ENCODE measurements around the gene PSMC3. TPM values are rescaled to one million over a fixed set of nuclear protein-coding genes. Genes with fewer than 3 reads are reported as not detected.

PSMC3 gene
- total and polyA plus RNA-seq, 9 of the 15 experiments (the other 6 are each of a cell fraction or from before 2014, with no cell fraction given), result 44.3 to 324 (median 240) TPM

- in situ Hi-C loops (cut with MboI) (no loop called here), intact Hi-C loops (cut with micrococcal nuclease) (no loop called here)
- no peak overlapping the region for H3K4me3 ChIP-seq
- peak overlapping the region in 1 of 2 experiments; percentile 80; a peak in 2 of 4 replicates for H3K9ac ChIP-seq (ENCODE audit: insufficient read depth in 1 of 2, low read depth in 2 of 2, low read length in 2 of 2)
- no peak overlapping the region for H3K27ac ChIP-seq (ENCODE audit: extremely low read depth, low read depth, low read length)
- no peaks in the 10 kb centered on the region for H3K79me2 ChIP-seq (ENCODE audit: control insufficient read depth, insufficient read depth, low read length)
- no peaks in the 10 kb centered on the region for H4K20me1 ChIP-seq (replicated peaks; ENCODE audit: control insufficient read depth, insufficient read depth, low read length)
- POLR2A ChIA-PET, result interaction anchor here (0.5 to 1.9 kb wide), 4 partner anchors 7 to 231 kb away, joined by 3 to 8 read pairs (median 3); no protein-coding TSS in a partner anchor
- TF ChIP-seq ADNP (tag; IDR thresholded peaks at IDR 0.05), result peak; percentile 48; the same call in 1 of the 2 replicates
- TF ChIP-seq HDAC2 (IDR thresholded peaks at IDR 0.05), result peak; percentile 63
- peak; percentile 9 for TF ChIP-seq ZFP36 (IDR thresholded peaks at IDR 0.05; ENCODE audit: low read depth, low read length, partially characterized antibody)
- peak; percentile 97 for TF ChIP-seq RBM25 (IDR thresholded peaks at IDR 0.05; ENCODE audit: low read depth, low read length, severe bottlenecking)
- 0 out of 2 replicates have a peak, but pooled peaks have one; percentile 47 for TF ChIP-seq PTBP1 (IDR thresholded peaks at IDR 0.05; ENCODE audit: low read depth, low read length)
- peak in 1 of 2 experiments; percentile 57; a peak in 1 of 3 replicates for TF ChIP-seq CBX3 (IDR thresholded peaks at IDR 0.05; ENCODE audit: borderline replicate concordance in 1 of 2, low read length in 2 of 2)
- peak; percentile 95 for TF ChIP-seq BCOR (IDR thresholded peaks at IDR 0.05)
- TF ChIP-seq CHD4 (IDR thresholded peaks at IDR 0.05; ENCODE audit: insufficient read depth, insufficient replicate concordance, low read depth, low read length, poor library complexity, severe bottlenecking), result peak; percentile 81
- peak in 1 of 2 experiments; percentile 67; a peak in 1 of 4 replicates for TF ChIP-seq RCOR1 (IDR thresholded peaks at IDR 0.05; ENCODE audit: borderline replicate concordance in 1 of 2, low read depth in 2 of 2, low read length in 2 of 2)
- no peak for TF ChIP-seq ZBED1 (IDR thresholded peaks at IDR 0.05)
- TF ChIP-seq ZKSCAN8 (CRISPR knock-in tag; IDR thresholded peaks at IDR 0.05), result peak; percentile 97
- TF ChIP-seq NR0B1 (IDR thresholded peaks at IDR 0.05; ENCODE audit: partially characterized antibody), result no peak
- TF ChIP-seq SMARCA5 (IDR thresholded peaks at IDR 0.05), result peak; percentile 78
- no peak for TF ChIP-seq BACH1 (tag; IDR thresholded peaks at IDR 0.05)
- TF ChIP-seq KDM1A (IDR thresholded peaks at IDR 0.05), result peak; percentile 77 to 87
- TF ChIP-seq MBD1 (CRISPR knock-in tag; IDR thresholded peaks at IDR 0.05), result no peak
- TF ChIP-seq CBX1 (IDR thresholded peaks at IDR 0.05; ENCODE audit: low read depth), result peak; percentile 56; the same call in 1 of the 2 replicates
- no peak for TF ChIP-seq ZNF140 (CRISPR knock-in tag; IDR thresholded peaks at IDR 0.05)
- H3K9me1 ChIP-seq (ENCODE audit: control insufficient read depth, insufficient read depth, low read length), result no peaks in the 10 kb centered on the region
- peaks cover 33 to 61% of the 10 kb centered on the region in 2 experiments for H3K4me1 ChIP-seq (replicated peaks in 1 of 2; ENCODE audit: control insufficient read depth in 2 of 2, insufficient read depth in 2 of 2, low read length in 2 of 2)
- CTCF ChIA-PET (ENCODE audit: low intra/inter-chr PET ratio), result no interaction called here
- H3K9me3 ChIP-seq (replicated peaks; ENCODE audit: control insufficient read depth, insufficient read depth, low read depth, low read length), result no peaks in the 10 kb centered on the region
- no peak overlapping the region for H2AFZ ChIP-seq (ENCODE audit: low read depth, low read length)
- no TSS peak for BruUV-seq (replicated peaks)
- FAIRE-seq, result peak; percentile 15
- WGBS (ENCODE audit: insufficient coverage, low coverage, missing lambda C conversion rate), result 71% methylated on average over 10 of the region's 17 CpGs
- no peaks in the 10 kb centered on the region for H3K27me3 ChIP-seq (ENCODE audit: control insufficient read depth in 2 of 2, insufficient read depth in 2 of 2, low read length in 2 of 2)
- H3K36me3 ChIP-seq (ENCODE audit: control insufficient read depth, insufficient read depth, low read length), result no peaks in the 10 kb centered on the region
- peak in 1 of 4 experiments; percentile 6 for DNase-seq (ENCODE audit: extremely low read depth in 1 of 4, low spot score in 3 of 4)
- ATAC-seq, result no peak
- H3K4me2 ChIP-seq (ENCODE audit: insufficient read depth, low read length), result no peak overlapping the region
These were observed 36.4 kb downstream of the PSMC3 start for GRCh38 chr11:47389577-47390421.
